ENCODE data around the gene FBXO24.
"Not testable (repeated sequence)": the region's sequence is repeated elsewhere in the genome, so short reads cannot be mapped to it uniquely, and the experiment has no call there.

The FBXO24 gene, protein sequence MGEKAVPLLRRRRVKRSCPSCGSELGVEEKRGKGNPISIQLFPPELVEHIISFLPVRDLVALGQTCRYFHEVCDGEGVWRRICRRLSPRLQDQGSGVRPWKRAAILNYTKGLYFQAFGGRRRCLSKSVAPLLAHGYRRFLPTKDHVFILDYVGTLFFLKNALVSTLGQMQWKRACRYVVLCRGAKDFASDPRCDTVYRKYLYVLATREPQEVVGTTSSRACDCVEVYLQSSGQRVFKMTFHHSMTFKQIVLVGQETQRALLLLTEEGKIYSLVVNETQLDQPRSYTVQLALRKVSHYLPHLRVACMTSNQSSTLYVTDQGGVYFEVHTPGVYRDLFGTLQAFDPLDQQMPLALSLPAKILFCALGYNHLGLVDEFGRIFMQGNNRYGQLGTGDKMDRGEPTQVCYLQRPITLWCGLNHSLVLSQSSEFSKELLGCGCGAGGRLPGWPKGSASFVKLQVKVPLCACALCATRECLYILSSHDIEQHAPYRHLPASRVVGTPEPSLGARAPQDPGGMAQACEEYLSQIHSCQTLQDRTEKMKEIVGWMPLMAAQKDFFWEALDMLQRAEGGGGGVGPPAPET

DNA sequence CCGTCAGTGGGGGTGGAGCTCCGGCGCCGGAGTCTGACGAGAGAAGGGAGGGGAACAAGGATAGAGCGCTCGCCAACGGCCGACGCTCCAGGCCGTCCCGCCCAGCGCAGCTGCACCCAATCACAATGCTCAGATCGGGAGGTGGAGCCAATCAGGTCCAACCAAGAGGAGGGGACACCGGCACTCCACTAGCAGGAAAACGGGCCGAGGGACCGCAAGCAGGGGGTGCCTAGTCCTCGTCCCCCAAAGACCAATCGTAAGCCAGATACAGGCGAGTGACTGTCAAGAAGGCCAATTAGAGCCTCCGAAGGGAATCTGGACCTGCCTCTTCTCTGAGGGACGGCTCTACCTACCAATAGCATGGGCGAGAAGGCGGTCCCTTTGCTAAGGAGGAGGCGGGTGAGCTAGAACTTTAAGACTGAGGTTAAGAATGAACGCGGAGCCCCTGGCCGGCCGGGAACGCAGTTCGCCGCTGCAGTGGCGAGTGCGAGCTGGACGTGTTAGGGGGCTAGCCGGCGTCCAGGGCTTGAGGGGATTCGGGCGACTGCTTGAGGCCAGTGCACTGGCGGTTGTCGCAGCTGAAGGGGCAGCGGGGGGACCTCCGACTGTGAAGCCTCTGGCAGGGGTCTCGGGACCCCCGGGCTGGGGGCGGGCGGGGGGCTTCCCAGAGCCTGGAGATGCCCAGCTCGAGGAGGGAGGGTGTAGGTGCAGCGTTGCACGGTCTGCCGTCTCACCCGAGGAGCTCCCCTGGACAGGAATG is at the start of gene FBXO24:
Gene FBXO24, plus strand, starts transcription at position 63 of the 760 bp plus-strand sequence. Its CDS starts 298 bp downstream, at position 361.
- DNase-seq (ENCODE audit: low spot score): peak; percentile 100

DNA sequence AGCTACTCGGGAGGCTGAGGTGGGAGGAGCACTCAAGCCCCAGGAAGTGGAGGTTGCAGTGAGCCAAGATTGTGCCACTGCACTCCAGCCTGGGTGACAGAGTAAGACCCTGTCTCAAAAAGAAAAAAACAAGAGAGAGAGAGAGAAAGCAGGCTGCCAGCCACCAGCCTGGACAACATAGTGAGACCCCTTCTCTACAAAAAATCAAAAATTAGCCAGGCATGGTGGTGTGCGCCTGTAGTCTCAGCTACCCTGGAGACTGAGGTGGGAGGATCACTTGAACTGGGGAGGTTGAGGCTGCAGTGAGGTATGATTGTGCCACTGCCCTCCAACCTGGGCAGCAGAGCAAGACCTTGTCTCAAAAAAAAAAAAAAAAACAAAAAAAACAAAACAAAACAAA is 49.4 kb upstream of the FBXO24 start:
- not testable (repeated sequence) for DNase-seq (ENCODE audit: low spot score)

DNA sequence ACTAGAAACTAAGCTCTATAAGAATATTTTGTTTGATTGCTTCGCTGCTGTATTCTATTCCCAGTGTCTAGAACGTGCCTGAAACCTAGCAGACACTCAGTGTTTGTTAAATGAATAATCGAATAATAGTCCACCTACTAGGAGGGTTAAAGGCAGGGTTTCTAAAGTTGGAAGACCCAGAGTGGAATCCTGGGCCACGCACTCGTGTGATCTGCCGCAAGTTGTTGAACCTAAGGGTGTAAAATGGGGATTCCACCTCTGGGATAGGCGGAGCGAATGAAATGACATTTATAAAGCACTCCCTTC is 47.8 kb upstream of the FBXO24 start:
- peak; percentile 14 for DNase-seq (ENCODE audit: low spot score)

DNA sequence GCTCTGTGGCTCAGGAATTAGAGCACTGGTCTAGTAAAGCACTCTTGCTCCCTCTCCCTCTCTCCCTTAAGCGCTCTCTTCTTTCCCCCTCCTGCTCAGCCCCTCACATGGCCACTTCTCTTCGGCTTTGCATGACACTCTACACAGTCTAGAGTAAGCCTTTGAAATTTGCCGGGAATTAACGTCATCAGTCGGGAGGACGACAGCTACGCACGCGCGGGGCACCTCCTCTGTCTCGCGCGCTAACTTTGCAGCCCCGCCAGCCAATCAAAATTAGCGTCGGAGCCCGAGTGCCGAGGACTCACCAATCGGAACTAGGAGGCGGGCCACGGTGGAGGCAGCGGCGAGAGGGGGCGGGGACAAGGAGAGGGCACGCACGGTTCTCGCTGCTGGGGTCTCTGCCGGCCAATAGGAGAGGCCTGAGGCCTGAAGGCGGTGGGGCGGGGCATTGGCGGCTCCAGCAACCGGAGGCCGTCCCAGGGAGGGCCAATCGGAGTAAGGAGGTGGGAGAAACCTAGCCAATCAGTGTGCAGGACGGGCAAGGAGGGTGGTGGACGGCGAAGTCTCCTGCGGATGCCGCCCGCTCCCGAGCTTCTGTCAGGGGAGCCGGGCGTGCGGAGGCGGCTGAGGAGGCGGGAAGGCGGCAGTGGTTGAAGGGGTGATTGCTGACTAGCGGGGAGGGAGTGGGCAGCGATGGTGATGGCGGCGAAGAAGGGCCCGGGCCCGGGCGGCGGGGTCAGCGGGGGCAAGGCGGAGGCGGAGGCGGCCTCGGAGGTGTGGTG is 47.3 kb upstream of the FBXO24 start, which contains the start of gene AGFG2:
Gene AGFG2, plus strand, starts transcription at position 550 of the 782 bp plus-strand sequence. Its CDS starts 144 bp downstream, at position 694.
- peak; percentile 100 for DNase-seq (ENCODE audit: low spot score)

DNA sequence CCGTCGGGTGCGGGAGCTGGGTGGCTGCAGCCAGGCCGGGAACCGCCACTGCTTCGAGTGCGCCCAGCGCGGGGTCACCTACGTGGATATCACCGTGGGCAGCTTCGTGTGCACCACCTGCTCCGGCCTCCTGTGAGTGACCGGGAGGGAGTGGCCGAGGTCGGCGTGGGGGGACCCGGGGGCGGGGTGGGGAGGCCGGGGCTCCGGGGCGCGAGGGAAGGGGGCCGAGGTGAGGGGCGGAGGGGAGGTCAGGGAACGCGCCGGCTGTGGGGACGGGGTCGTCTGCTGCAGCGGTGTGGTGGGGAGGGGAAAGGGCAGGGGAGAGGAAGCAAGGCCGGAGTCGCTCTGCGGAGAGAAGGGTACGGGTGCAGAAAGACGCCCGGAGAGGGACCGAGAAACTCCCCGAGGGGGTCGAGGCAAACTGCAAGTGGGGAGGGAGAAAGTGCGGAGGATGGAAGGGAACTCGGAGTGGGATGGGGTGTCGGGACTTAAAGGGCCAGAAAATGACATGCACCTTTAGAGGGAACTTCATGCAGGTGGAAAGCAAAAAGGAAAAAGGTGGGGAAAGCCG is 46.6 kb upstream of the FBXO24 start:
- no peak for DNase-seq (ENCODE audit: low spot score)

DNA sequence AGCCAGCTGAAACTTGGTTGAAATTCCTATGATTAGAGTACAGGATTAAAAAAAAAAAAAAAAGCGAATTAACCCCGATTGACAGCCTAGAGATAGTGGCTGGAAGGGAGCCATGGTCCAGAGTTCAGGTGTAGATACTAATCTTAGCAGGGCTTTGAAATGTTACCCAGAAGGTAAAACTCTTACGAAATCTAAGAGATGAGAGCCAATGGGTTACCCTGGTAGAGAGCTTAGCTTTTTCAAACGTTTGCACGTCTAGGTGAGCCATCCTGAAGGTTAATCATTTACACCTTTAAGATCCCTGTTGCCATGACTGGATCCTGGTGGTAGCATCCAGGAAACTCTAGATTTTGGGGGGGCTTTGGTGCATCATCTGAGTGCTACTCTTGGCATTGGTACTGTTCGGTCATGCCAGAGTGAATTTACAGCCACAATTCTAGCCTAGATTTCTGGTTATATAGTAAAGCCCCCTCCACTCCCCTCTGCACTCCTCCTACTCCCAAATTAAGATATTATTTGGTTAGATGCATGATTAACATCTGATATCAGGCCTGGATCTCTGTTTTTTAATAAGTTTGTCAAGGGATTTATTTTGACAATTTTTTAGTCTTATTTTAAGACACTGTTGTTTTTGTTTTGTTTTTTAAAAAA is 45.9 kb upstream of the FBXO24 start:
- no peak for DNase-seq (ENCODE audit: low spot score)

DNA sequence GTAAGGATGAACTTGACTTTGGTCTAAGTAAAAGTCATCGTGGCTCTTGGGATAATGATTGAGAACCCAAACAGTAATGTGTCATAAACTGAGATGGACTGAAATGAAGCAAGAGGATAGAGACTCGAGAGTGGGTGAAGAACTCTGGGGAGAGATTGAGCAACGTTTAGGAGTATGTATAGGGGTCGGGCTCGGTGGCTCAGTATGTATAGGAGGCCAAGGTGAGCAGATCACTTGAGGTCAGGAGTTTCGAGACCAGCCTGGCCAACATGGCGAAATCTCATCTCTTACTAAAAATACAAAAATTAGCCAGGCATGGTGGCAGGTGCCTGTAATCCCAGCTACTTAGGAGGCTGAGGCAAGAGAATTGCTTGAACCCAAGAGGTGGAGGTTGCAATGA is 44.8 kb upstream of the FBXO24 start:
- DNase-seq (ENCODE audit: low spot score): not testable (repeated sequence)

DNA sequence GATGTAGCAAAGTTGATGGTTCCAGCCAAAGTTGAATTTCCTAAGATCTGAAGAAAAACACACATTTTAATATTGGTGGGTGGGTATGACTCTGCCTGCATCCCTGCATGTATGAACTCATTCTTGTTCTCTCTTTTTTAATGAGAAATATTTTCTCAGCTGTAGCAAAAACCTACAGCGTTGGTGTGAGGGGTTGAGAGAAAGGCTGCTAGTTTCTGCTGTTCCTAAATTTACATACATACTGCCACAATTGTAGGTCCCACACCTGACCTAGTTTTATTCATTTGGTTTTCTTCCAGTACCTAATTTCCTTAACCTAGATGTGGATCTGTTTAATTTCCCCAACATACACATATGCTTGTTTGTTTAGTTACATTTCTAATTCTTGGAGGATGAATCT is 42.5 kb upstream of the FBXO24 start:
- no peak for DNase-seq (ENCODE audit: low spot score)

DNA sequence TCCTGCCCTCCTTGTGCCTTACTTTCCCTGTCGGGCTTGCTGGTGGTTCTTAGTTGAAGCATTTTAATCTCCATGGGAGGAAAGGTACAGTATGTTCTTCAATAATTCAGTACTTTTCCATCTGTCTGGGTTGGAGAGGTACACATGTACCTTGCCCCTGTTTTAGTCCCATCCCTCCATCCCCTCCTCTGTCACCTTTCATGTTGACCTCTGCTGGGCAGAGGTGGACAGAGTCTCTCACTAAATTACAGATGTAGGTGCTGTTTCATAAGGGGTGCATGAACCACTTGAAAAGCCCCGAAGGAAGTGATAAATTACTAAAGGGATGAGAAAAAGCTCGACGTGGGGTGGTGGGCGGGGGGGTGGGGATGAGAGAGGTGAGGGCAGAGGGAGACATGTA is 41.7 kb upstream of the FBXO24 start:
- no peak for DNase-seq (ENCODE audit: low spot score)

DNA sequence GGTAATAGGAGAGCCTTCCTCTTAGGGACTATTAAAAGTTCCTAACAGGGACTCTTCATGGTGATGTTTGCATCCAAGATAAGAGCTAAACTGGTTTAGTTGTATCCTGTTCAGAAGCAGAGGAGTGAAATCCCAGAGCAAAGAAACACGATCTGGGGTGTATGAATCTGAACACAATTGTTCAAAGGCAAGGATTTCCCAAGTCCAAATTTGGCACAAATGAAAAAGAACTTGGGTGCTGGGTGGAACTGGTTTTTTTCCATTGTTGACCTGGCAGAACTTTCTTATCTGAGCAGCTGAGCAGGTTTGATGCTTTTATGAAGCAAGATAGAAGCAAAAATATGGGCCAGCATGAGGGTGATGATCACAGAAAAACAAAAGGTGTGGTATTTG is 41.2 kb upstream of the FBXO24 start:
- DNase-seq (ENCODE audit: low spot score): no peak

DNA sequence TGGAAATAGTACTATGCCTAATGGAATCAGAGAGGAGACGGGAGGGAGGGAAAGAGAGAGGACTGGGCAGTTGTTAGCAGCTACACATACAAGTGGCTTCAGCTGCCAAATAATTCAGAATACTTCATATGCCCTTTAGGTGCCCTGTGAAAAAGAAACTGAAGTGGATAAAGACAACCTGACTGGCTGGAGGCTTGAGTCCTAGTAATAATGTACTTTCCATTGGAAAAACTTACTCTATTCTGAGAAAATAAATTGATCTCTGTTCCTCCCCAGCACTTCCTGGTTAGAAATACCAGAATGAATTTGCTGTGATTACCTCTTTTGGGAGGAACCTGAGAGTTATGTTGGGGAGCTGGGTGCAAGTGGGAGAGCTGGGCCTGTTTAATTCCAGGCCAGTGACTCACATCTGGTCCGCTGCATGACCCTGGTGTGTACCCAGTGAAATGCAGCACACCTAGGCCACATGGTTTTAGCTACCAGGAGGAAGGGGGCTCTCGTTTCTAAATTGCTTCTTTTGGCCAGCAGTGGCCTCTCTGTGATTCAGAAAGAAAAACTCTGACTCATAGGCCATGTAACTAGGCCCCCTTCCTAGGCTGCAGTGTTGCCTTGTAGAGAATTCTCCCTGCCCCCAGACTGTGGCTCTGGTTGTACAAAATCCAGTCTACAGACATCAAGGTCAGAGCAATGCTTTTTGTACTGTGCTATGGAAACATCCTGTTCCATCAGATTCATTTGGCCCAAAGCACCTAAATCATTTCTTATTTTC is 40.6 kb upstream of the FBXO24 start:
- peak; percentile 79 for DNase-seq (ENCODE audit: low spot score)

DNA sequence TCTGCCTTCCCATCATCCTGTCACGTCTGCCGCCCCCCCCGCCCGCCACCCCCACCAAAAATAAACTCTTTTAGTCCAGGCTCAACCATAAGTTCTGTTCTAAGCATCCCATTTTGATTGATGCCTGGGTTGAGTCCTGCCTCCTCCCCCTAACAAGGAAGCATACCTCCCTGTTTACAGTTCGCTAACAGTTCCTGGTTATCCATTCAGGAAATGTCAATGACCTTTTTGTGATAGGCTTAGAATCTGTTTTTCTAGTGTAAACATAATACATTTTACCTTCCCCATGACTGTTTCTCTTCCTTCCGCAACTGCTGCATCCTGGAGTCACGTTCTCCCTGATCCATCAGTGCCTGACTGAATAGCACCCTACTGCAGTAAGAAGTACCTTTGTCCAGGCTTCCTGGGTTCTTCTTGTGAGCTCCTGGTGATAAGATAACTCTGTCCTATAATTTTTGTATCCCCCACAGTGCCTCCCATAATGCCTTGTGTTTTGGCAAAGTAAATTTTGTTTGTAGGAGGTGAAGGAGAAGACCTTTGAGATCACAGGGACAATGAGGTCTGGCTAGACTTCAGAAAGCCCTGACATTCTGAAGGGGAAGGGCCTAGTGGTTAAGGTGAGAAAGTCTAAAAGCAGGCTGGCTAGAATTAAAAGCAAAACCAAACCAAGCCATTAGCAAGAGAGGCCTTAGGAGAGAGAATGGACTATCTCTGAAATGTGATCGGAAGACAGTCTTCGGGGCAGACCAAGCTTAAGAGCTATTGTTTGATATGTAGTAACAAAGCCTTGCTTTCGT is 39.8 kb upstream of the FBXO24 start:
- no peak for DNase-seq (ENCODE audit: low spot score)

DNA sequence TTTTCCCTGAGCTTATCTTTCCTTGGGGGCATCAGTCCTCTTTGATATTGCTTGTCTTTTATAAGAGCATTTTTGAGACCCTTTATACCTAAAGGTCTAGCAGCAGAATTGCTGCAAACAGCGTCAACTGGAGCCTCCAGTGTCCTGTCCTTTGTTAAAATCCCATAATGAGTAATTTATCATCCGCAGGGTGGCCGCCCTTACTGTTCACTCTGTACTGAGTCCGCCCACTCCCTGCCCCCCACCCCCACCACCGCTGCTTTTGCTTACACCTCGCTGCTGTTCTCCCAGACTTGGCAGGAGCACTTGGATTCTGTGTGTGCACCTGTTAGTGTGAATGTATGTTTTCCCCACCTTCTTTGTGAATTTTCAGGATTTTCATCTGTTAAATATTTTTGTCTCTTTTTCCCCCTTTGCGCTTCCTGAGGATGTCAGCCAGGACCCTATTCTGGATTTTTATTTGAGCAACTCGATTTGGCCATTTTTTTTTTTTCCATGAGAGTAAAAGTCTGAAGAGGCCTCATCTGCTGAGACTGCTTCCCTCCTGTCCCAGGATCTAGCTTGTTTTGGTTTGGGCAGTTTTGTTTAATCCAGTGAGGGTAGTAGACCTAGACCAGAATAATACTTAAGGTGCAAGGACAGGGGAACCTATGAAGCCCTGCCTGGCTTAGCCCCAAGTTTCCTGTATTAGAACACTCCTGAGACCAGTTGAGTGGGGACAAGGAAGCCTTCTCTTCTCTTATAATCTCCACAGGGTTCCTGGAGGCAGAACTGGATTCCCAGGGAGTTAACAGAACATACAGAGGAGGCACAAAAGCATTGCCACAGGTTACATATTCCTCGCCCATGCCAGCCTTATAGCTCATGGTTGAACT is 39.0 kb upstream of the FBXO24 start:
- no peak for DNase-seq (ENCODE audit: low spot score)

DNA sequence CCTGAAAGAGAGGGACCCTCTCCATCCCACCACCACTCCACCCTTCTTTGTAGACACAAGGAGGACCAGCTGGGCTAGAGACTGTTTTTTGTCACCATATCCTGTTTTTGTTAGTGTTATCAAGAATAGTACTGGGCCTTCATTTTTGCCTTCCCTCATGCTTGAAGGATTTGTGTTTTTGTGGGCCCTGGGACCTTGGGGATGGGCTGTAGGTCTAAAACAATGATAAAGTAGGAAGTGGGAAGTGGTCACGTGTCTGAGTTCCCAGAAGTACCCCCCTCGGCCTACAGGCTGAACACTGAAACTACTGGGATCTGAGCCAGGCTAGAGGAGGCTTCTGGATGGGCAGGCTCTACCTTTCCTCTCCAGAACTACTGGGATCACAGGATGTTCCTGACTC is 38.3 kb upstream of the FBXO24 start:
- no peak for DNase-seq (ENCODE audit: low spot score)

DNA sequence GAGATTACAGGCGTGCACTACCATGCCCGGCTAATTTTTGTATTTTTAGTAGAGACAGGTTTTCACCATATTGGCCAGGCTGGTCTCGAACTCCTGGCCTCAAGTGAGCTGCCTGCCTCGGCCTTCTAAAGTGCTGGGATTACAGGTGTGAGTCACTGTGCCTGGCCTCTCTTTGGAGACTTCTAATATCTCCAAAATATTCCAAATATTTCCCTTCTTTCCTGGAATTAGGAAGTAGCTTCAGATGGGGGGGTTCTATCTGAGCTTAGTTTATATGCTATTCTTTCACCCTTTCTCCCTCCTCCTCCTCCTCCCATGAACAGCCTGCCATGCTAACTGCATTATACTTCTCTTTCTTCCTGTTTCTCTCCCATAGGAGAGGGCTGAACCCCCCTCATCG is 37.7 kb upstream of the FBXO24 start:
- not testable (repeated sequence) for DNase-seq (ENCODE audit: low spot score)

DNA sequence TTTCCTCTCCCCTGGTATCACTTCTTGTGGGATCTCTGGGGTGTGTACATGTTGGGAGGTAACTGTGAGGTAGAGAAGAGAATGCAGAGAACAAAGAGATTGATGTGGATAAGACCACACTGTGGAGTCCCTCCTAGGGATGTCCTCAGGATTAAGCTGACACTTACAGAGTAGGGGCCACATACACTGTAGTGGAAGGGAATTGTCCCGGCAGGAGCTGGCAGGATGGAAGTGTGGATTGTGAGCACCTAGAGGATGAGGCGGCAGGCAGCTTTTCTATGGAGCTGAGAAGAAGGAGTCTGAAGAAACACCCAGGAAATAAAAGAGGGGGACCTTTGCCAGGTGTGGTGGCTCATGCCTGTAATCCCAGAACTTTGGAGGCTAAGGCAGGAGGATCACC is 33.6 kb upstream of the FBXO24 start:
- no peak for DNase-seq (ENCODE audit: low spot score)

DNA sequence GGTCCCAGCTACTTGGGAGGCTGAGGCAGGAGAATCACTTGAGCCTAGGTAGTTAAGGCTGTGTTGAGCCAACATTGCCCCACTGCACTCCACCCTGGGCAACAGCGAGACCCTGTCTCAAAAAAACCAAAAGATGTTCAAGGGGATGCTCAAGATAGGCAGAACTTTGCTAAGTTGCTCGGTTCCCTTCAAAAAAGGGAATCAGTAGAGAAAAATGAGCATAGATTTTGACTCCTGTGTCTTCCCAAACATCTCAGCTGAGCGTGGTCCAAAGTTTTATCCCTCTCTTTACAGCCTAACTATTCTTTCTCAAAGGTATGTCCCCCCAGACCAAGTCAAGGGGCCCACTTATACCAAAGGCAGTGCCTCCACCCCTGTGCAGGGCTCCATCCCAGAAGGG is 33.1 kb upstream of the FBXO24 start:
- DNase-seq (ENCODE audit: low spot score): no peak

DNA sequence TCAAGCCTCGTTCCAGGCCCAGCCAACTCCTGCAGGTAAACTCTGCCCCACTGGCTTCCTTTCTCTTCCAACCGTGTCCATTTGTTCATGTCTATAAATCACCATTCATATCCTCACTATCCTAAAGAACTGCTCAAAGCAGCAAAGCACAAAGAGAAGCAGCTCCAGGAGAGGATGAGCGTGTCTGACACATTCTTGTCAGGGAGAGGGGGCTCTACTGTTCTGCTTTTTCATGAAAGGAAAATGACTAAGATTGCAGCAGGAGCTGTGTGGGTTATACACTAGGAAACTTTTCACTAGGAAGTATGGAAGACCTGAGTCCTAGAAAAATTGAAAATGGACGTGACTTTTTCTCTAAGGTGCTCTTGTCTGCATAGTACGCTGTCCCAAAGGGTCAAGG is 30.4 kb upstream of the FBXO24 start:
- DNase-seq (ENCODE audit: low spot score): no peak

DNA sequence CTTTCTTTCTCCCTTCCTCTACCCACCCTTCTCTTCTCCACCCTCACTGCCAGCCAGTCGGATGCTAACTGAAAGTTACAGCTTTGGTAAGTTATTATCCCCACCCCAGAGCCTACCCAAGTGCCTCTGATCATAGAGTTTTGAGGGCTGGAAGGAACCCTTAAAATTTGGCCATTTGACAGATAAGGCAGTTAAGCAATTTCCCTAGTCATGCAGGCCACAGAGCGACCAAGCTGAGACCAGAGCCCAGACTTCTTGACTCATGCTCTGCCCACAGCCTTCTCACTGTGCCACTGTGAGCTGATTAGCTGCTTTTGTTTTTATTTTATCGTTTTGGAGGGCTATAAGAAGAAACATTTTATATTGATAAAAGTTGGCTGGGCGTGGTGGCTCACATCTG is 29.6 kb upstream of the FBXO24 start:
- peak; percentile 75 for DNase-seq (ENCODE audit: low spot score)
